Activated CD4-positive, alpha-beta T cell treated with anti-CD3 and anti-CD28 coated beads for 48 hours (primary cell): ENCODE measurements around the gene RFLNA.
"Not testable (repeated sequence)": the region's sequence is repeated elsewhere in the genome, so short reads cannot be mapped to it uniquely, and the experiment has no call there.

Experiments used
- DNase-seq: peaks from one replicate; pipeline ENCODE4 v3.0.0-alpha.2; 2020

Gene RFLNA

GRCh38 chr12:124283326-124283725 is 11.6 kb upstream of the RFLNA start:
- no peak for DNase-seq

- no peak for DNase-seq
Observed at GRCh38 chr12:124284368-124284767, 10.5 kb upstream of the RFLNA start.

DNA sequence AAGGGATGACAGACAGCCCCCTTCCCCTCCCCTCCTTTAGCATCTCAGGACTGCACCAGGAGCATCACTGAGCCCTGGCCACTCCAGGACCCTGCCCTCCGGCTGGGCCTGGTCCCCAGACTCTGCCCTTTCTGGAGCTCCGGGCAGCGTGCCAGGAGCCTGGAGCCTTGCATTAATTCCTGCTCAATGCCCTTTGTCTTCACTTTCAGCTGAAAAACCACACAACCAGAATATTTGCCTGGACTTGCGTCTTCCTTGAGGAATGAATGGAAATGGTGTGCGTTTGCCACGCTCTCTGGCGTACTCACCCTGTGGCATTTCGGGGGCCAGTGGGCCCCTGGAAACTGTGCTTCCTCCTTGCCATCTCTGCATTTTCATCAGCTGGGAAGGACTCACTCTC is 8.5 kb upstream of the RFLNA start:
- no peak for DNase-seq

GRCh38 chr12:124286971-124287370 is 7.9 kb upstream of the RFLNA start:
- DNase-seq: no peak

DNA sequence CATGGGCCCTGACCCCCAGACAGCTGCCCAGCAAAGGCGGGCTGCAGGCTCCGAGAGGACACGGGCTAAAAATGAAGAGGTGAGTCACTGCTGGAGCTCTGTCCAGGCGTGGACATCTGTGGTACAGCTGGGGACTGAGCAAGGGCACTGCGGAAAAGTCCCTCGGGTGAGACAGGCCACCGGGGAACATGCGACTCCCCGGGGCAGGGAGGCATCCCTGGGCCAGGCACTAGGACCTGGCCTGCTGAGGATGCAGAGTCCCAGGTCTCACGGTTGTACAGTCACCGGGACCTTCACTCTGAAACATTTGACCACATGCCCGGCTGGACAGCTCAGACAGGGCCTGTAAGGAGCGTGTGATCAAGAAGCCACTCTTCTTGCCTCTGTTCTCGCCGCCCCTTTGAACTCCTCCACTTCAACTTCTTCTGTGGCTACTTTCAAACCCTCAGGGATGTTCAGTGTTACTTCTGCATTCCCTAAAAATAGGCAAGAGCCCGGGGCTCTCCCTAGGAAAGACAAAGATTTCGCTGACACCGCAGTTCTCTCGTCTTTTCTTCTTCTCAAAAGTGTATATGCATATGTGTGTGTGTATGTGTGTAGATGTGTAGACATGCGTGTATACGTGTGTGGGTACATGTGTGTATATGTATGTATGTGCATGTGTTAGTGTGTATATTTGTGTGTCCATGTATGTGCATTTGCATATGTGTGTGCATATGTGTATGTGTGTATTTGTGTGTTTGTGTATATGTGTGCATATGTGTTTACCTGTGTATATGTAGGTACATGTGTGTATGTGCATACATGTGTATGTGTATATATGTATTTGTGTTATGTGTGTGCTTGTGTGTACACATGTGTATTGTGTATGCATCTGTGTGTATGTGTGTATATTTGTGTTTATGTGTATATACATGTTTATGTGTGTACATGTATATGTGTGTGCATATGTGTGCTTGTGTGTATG is 5.0 kb upstream of the RFLNA start:
- no peak for DNase-seq

GRCh38 chr12:124292385-124292784 is 2.5 kb upstream of the RFLNA start:
- DNase-seq: no peak

- no peak for DNase-seq
Observed at GRCh38 chr12:124293286-124294003, 1.4 kb upstream of the RFLNA start.

DNA sequence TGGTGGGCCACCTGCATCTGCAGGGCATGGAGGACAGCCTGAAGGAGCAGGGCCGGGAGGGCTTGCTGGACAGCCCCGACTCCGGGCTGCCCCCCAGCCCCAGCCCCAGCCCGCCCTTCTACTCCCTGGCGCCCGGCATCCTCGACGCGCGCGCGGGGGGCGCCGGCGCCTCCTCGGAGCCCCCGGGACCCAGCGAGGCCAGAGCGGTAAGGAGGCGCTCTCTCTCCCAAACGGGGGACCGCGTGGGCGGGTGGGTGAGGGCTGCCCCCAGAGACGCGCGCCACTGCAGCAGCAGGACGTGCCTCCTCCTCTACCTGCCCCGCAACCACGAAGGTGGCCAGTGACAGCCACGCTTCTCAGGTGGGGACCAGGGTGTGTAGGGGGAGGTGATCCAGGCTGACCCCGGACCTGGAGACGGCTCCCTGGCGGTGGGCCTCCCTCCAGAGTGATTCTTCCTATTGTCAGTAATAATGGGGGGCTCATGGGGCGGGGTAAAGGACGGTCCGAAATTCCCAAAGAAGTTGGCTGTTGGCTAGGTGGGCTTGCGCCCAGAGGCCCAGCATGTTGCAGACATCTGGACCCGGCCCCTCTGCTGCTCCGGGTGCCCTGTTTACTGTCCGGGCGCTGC is 652 bp downstream of the RFLNA start:
- DNase-seq: no peak

DNA sequence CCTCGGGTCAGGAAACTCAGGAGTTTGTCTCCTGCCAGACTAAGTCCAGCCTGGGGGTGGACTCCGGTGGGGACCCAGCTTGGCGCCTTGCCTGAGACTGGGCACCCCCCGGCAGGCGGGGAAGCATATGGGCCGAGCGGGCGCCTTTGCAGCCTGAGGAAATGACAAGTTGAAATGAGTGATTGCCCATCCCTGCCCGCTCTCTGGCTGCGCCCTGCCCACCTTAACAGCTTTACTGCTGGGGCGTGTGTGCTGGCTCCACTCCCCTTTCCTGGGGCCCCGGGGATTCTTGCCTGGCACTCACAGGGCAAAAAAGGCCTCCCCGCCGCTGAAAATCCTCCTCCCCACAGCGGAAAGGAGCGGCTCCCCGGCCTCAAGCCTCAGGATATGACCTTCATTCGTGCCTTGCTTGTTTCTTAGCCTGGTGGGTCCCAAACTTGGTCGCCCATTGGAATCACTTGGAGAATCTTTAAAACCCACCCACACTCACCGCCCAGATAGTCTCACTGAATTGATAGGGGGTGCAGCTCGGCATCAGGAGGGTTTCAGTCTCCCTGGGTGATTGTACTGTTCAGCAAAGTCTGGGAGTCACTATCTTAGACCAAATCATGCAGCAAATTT is 1.5 kb downstream of the RFLNA start:
- no peak for DNase-seq

- no peak for DNase-seq
Observed at GRCh38 chr12:124296916-124297351, 2.0 kb downstream of the RFLNA start.

GRCh38 chr12:124297389-124297788 is 2.5 kb downstream of the RFLNA start:
- no peak for DNase-seq

GRCh38 chr12:124297856-124298255 is 3.0 kb downstream of the RFLNA start:
- DNase-seq: no peak

- DNase-seq: no peak
Observed at GRCh38 chr12:124298685-124299410, 4.0 kb downstream of the RFLNA start.

DNA sequence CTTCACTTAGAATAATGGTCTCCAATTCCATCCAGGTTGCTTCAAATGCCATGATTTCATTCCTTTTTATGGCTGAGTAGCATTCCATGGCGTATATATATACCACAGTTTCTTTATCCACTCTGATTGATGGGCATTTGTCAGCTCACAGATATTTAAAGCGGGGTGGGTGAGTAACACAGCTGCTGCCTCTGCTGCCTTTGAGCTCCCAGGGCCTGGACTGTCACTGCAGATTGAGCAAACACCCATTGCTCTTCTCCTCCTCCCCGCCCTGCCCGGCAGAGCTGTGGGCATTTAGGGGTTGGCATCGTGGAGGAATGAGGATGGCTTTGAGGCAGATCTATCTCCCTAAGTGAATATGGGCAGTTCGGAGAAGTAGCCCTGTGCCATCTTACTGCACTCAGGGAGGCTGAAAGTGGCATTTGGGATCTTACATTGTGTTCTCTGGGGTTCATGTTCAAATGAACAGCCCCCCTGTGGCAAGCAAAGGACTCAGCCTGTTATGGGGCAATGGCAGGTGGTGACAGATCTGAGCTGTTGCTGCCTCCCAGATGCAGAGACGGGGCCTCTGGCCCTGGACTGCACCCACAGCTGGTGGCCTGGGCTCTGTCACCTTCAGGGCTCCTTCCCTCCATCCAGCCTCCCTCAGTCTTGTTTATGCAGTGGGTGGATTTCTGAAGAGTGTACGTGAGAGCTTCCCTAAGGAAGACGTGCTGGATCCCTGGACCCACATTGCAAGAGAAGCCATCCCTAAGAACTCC is 4.9 kb downstream of the RFLNA start:
- DNase-seq: no peak

DNA sequence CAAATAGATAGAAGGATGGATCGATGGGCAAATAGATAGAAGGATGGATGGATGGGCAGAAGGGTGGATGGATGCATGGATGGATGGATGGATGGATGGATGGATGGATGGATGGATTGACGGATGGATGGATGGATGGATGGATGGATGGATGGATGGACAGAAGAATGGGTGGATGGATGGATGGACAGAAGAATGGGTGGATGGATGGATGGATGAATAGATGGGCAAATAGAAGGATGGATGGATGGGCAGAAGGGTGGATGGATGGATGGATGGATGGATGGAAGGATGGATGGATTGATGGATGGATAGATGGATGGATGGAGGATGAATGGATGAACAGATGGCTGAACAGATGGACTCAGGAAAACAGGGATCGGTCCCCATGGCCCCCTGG is 5.8 kb downstream of the RFLNA start:
- not testable (repeated sequence) for DNase-seq

- no peak for DNase-seq
Observed at GRCh38 chr12:124301084-124301654, 6.3 kb downstream of the RFLNA start.

DNA sequence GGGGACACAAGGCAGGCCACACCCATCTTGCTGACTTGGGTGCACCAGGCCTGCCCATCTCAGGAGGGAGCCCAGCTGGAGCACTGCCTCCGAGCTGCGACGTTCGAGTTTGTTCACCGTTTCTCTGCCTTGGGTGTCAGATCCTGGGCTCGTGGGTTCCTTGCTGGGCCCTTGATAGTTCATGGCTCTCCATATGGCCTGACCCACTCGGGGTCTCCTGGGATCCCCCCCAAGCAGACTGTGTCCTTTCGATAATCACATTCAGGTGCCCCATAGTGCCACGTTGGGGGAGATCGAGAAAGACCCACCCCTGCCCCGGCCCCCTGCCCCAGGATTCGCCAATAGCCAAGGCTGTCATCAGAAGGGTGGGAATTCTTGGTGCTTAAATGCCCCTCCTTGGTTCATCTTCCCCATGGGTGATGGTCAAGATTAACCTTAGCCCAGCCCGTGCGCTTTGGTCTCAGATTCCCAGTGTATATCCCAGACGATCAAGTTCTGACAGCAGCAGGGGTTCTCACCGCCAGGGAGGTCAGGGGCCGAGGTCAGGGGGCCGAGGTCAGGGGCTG is 7.4 kb downstream of the RFLNA start:
- no peak for DNase-seq

DNA sequence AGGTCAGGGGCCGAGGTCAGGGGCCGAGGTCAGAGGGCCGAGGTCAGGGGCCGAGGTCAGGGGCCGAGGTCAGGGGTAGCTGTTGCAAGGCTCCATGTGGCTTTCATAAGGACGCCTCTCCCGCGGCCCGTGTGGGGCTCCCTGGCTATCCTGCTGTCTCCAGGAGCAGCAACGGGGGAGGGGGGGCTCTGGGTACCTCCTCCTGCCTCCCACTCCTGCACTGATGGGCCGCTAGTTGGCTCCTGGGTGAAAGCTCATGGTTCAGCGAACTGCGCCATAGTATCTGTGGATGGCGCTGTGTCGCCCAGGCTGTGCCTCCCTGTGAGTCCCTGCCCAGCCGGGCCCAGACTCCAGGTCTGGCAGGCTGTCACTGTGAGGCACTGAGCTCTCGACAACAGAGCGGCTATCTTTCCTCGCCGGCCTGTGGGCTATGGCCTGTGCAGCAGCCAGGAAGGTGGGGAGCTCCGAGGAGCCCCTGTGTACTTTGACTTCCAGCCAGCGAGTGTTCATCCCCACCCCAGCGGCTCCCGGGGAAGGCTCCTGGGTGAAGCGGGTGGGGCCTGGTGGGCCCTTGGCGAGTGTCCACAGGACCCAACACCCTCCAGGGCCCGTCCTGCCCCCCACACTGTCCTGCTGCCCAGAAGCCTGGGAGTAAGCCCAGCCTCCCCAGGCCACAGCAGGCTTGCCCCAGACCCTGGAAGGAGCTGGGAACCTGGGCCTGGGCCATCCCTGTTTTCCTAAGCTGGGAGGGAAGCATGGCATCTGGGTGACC is 8.1 kb downstream of the RFLNA start:
- DNase-seq: no peak

DNA sequence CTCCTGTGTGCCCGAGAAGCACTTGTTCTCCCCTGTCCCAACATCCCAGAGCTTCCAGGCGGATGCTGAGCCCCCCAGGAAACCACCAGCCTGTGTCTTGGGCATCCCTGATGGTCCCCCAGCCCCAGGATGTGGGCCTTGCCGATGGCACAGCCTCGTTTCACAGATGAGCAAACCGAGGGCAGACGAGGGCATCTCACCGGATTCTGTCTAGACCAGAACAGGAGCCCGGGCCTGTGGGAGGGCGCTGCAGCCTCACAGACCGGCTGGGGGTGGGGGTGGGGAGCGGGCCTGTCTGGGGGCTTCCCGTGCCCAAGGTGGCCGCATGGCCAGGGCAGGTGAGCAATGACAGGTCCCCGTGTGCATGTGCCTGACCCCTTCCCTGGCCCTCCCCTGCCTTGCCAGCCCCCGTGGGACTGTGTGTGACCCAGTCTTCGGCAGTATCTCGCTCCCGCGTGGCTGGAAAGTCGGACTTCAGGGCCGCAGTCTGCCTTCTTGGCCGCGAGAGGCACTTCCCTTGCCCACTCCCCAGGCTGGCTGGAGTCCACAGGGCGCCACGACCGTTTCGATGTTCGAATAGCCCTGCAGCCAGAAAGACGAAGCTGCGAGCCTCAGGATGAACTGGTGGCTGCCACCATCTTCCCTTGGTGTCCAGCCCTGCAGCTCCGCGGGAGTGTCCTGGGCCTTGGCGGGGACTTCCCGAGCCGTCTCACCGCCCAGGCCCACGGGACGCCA is 8.9 kb downstream of the RFLNA start:
- no peak for DNase-seq
